Hepatocyte (in vitro differentiated cells): Measurements from ENCODE around the gene M1AP. TPM values are rescaled to one million over a fixed set of nuclear protein-coding genes. Genes with fewer than 3 reads are reported as not detected.
A peak's percentile ranks its signal among the peaks of the same experiment; 100 is the strongest.

Experiments used
- DNase-seq: peaks from one replicate; pipeline ENCODE4 v3.0.0-alpha.2; 2016; ENCODE audit warnings: low spot score
- H2AFZ ChIP-seq: fragments of 200-600 bp; sonication (generic); 2 replicates; pipeline ENCODE4 v1.6.0; 2016; ENCODE audit warnings: antibody characterized with exemption, mild to moderate bottlenecking
- H3K27ac ChIP-seq: fragments of 200-600 bp; sonication (generic); 2 replicates; pipeline ENCODE4 v1.5.1; 2016; ENCODE audit warnings: mild to moderate bottlenecking
- H3K27me3 ChIP-seq: fragments of 200-600 bp; sonication (generic); 2 replicates; pipeline ENCODE4 v1.6.1; 2016
- H3K36me3 ChIP-seq: fragments of 200-600 bp; sonication (generic); replicated peaks from 2 replicates; pipeline ENCODE4 v1.5.1; 2016; ENCODE audit warnings: low read depth; ENCODE audit not compliant: insufficient read depth
- H3K4me1 ChIP-seq: fragments of 200-600 bp; sonication (generic); 2 replicates; pipeline ENCODE4 v1.5.1; 2016; ENCODE audit warnings: mild to moderate bottlenecking, moderate library complexity; ENCODE audit not compliant: insufficient read depth
- H3K4me2 ChIP-seq: fragments of 200-600 bp; sonication (generic); 2 replicates; pipeline ENCODE4 v1.6.0; 2016
- H3K4me3 ChIP-seq: fragments of 200-600 bp; sonication (generic); 2 replicates; pipeline ENCODE4 v1.5.1; 2016; ENCODE audit warnings: mild to moderate bottlenecking
- H3K79me2 ChIP-seq: fragments of 200-600 bp; sonication (generic); 2 replicates; pipeline ENCODE4 v1.6.0; 2017; ENCODE audit warnings: mild to moderate bottlenecking
- H3K9me2 ChIP-seq: fragments of 200-600 bp; sonication (generic); replicated peaks from 2 replicates; pipeline ENCODE4 v1.6.0; 2017; ENCODE audit warnings: mild to moderate bottlenecking; ENCODE audit not compliant: insufficient read depth
- H3K9me3 ChIP-seq: fragments of 200-600 bp; sonication (generic); 2 replicates; pipeline ENCODE4 v1.5.1; 2016; ENCODE audit warnings: low read depth, mild to moderate bottlenecking
- H4K20me1 ChIP-seq: fragments of 200-600 bp; sonication (generic); 2 replicates; pipeline ENCODE4 v1.6.0; 2016; ENCODE audit warnings: mild to moderate bottlenecking; ENCODE audit not compliant: insufficient read depth, poor library complexity, severe bottlenecking
- CTCF ChIP-seq: fragments of 200-600 bp; sonication (generic); IDR thresholded peaks from 2 replicates; pipeline ENCODE4 v1.5.1; 2016; ENCODE audit warnings: antibody characterized with exemption, mild to moderate bottlenecking; ENCODE audit not compliant: poor library complexity
- EZH2 ChIP-seq: fragments of 200-600 bp; sonication (generic); IDR thresholded peaks from 2 replicates; pipeline ENCODE4 v1.6.1; 2016; ENCODE audit warnings: antibody characterized with exemption, mild to moderate bottlenecking, borderline replicate concordance
- EZH2phosphoT487 ChIP-seq: fragments of 200-600 bp; sonication (generic); IDR thresholded peaks from one replicate; pipeline ENCODE4 v1.6.1; 2018; ENCODE audit warnings: antibody characterized with exemption, mild to moderate bottlenecking, low read depth, moderate library complexity; ENCODE audit not compliant: unreplicated experiment, severe bottlenecking
- WGBS: methylation state at CpG from one replicate; pipeline ENCODE4 v1.1.6; 2016; ENCODE audit warnings: low lambda C conversion rate; ENCODE audit errors: missing lambda C conversion rate; 5-methylcytosine and 5-hydroxymethylcytosine counted together
- polyA plus RNA-seq: library from polyadenylated mRNA; unstranded; fragments of >200 nt; fragmentation: Nextera tagmentation; extraction: Ambion mirVana; gene quantifications from 2 replicates; pipeline ENCODE4 v1.2.1, GENCODE V29; 2016
- total RNA-seq: library from RNA; depleted of rRNA; stranded (reverse); fragments of >200 nt; gene quantifications from 2 replicates; pipeline ENCODE4 v1.2.3, GENCODE V29; 2014

Gene M1AP
- total and polyA plus RNA-seq, 2 experiments from 2014 or later = 0.30 to 0.70 TPM

GRCh38 chr2:74694281-74694680 is 46.2 kb upstream of the M1AP start:
- H3K4me1 ChIP-seq = peaks cover 22% of the 10 kb centered on the region
- no peaks in the 10 kb centered on the region for H3K36me3 ChIP-seq
- 81% methylated on average over 3 of the region's 3 CpGs for WGBS
- H3K4me3 ChIP-seq = no peak overlapping the region
- no peaks in the 10 kb centered on the region for H3K27me3 ChIP-seq
- H3K4me2 ChIP-seq = no peak overlapping the region
- H4K20me1 ChIP-seq = no peaks in the 10 kb centered on the region
- H3K79me2 ChIP-seq = no peaks in the 10 kb centered on the region
- no peak for TF ChIP-seq EZH2
- no peak for DNase-seq
- H2AFZ ChIP-seq = no peak overlapping the region
- no peaks in the 10 kb centered on the region for H3K9me3 ChIP-seq
- H3K27ac ChIP-seq = peak overlapping the region; percentile 51
- H3K9me2 ChIP-seq = no peaks in the 10 kb centered on the region

- H3K9me3 ChIP-seq = no peaks in the 10 kb centered on the region
- H2AFZ ChIP-seq = no peak overlapping the region
- H3K4me1 ChIP-seq = peaks cover 22% of the 10 kb centered on the region
- no peaks in the 10 kb centered on the region for H4K20me1 ChIP-seq
- H3K27ac ChIP-seq = peak overlapping the region; percentile 51
- H3K27me3 ChIP-seq = no peaks in the 10 kb centered on the region
- no peak overlapping the region for H3K4me3 ChIP-seq
- no peaks in the 10 kb centered on the region for H3K9me2 ChIP-seq
- H3K36me3 ChIP-seq = no peaks in the 10 kb centered on the region
- WGBS = 25% methylated on average over 1 of the region's 1 CpG
- DNase-seq = no peak
- no peaks in the 10 kb centered on the region for H3K79me2 ChIP-seq
- no peak overlapping the region for H3K4me2 ChIP-seq
- no peak for TF ChIP-seq CTCF
- TF ChIP-seq EZH2 = no peak
Measured at GRCh38 chr2:74693668-74694067, 45.5 kb upstream of the M1AP start.

GRCh38 chr2:74693213-74693612 is 45.1 kb upstream of the M1AP start:
- no peak overlapping the region for H3K4me2 ChIP-seq
- H3K27ac ChIP-seq = no peak overlapping the region
- no peak overlapping the region for H3K4me3 ChIP-seq
- TF ChIP-seq EZH2phosphoT487 = no peak
- TF ChIP-seq CTCF = no peak
- no peak for TF ChIP-seq EZH2
- no peak overlapping the region for H2AFZ ChIP-seq
- peaks cover 22% of the 10 kb centered on the region for H3K4me1 ChIP-seq
- DNase-seq = no peak
- no peaks in the 10 kb centered on the region for H4K20me1 ChIP-seq
- H3K79me2 ChIP-seq = no peaks in the 10 kb centered on the region
- H3K9me2 ChIP-seq = no peaks in the 10 kb centered on the region
- no peaks in the 10 kb centered on the region for H3K9me3 ChIP-seq
- H3K36me3 ChIP-seq = no peaks in the 10 kb centered on the region
- no peaks in the 10 kb centered on the region for H3K27me3 ChIP-seq

GRCh38 chr2:74691929-74692328 is 43.8 kb upstream of the M1AP start:
- WGBS = 81% methylated on average over 5 of the region's 5 CpGs
- no peak overlapping the region for H2AFZ ChIP-seq
- no peaks in the 10 kb centered on the region for H3K9me3 ChIP-seq
- H3K27ac ChIP-seq = no peak overlapping the region
- no peaks in the 10 kb centered on the region for H3K9me2 ChIP-seq
- no peaks in the 10 kb centered on the region for H3K27me3 ChIP-seq
- H4K20me1 ChIP-seq = no peaks in the 10 kb centered on the region
- no peak overlapping the region for H3K4me3 ChIP-seq
- no peaks in the 10 kb centered on the region for H3K36me3 ChIP-seq
- no peak overlapping the region for H3K4me2 ChIP-seq
- H3K79me2 ChIP-seq = no peaks in the 10 kb centered on the region
- TF ChIP-seq CTCF (no peak), EZH2phosphoT487 (no peak), EZH2 (no peak)
- H3K4me1 ChIP-seq = peaks cover 15% of the 10 kb centered on the region
- DNase-seq = no peak
